Measurements from ENCODE around the gene PHF5A.

The PHF5A gene

GRCh38 chr22:41482319-41482935 is 13.9 kb upstream of the PHF5A start:
- no peak for TF ChIP-seq CTCF (IDR thresholded peaks at IDR 0.05; ENCODE audit: low read depth, low read length)
- Histone ChIP-seq H3K27me3 (no peaks in the 10 kb centered on the region), H3K4me3 (ENCODE audit: low read depth, low read length) (no peak overlapping the region), H3K36me3 (no peaks in the 10 kb centered on the region; the same call in 1 of the 2 replicates), H3K9me3 (no peaks in the 10 kb centered on the region), H3K4me1 (peaks cover 6% of the 10 kb centered on the region)
- DNase-seq, result no peak

GRCh38 chr22:41481925-41482318 is 13.4 kb upstream of the PHF5A start:
- no peaks in the 10 kb centered on the region for H3K9me3 ChIP-seq
- DNase-seq, result no peak
- H3K4me3 ChIP-seq (ENCODE audit: low read depth, low read length), result no peak overlapping the region
- H3K4me1 ChIP-seq, result peaks cover under 1% of the 10 kb centered on the region
- H3K27me3 ChIP-seq, result no peaks in the 10 kb centered on the region
- H3K36me3 ChIP-seq, result no peaks in the 10 kb centered on the region; the same call in 1 of the 2 replicates
- TF ChIP-seq CTCF (IDR thresholded peaks at IDR 0.05; ENCODE audit: low read depth, low read length), result no peak

GRCh38 chr22:41481131-41481830 is 12.8 kb upstream of the PHF5A start:
- no peaks in the 10 kb centered on the region; the same call in 1 of the 2 replicates for H3K36me3 ChIP-seq
- no peaks in the 10 kb centered on the region for H3K27me3 ChIP-seq
- H3K4me1 ChIP-seq, result no peaks in the 10 kb centered on the region
- no peak for TF ChIP-seq CTCF (IDR thresholded peaks at IDR 0.05; ENCODE audit: low read depth, low read length)
- no peak for DNase-seq
- H3K9me3 ChIP-seq, result no peaks in the 10 kb centered on the region
- no peak overlapping the region for H3K4me3 ChIP-seq (ENCODE audit: low read depth, low read length)

- TF ChIP-seq CTCF (IDR thresholded peaks at IDR 0.05; ENCODE audit: low read depth, low read length), result no peak
- Histone ChIP-seq H3K4me1 (no peaks in the 10 kb centered on the region), H3K9me3 (no peaks in the 10 kb centered on the region), H3K27me3 (no peaks in the 10 kb centered on the region), H3K4me3 (ENCODE audit: low read depth, low read length) (no peak overlapping the region), H3K36me3 (no peaks in the 10 kb centered on the region; the same call in 1 of the 2 replicates)
- DNase-seq, result no peak
These were observed 11.9 kb upstream of the PHF5A start for GRCh38 chr22:41480397-41480735.

GRCh38 chr22:41479671-41480396 is 11.3 kb upstream of the PHF5A start:
- H3K36me3 ChIP-seq, result no peaks in the 10 kb centered on the region; the same call in 1 of the 2 replicates
- no peaks in the 10 kb centered on the region for H3K27me3 ChIP-seq
- no peak for DNase-seq
- no peak overlapping the region for H3K4me3 ChIP-seq (ENCODE audit: low read depth, low read length)
- H3K4me1 ChIP-seq, result no peaks in the 10 kb centered on the region
- no peak for TF ChIP-seq CTCF (IDR thresholded peaks at IDR 0.05; ENCODE audit: low read depth, low read length)
- H3K9me3 ChIP-seq, result no peaks in the 10 kb centered on the region

Data from BE2C (cell line).